Gastroesophageal sphincter (tissue), 4 donors: ENCODE measurements around the gene GNAO1. TPM values are rescaled to one million over a fixed set of nuclear protein-coding genes. Genes with fewer than 3 reads are reported as not detected.

ENCODE experiments used
- ATAC-seq: fragments of 150-250 bp; one replicate; pipeline ENCODE4 v1.9.1; 2016; ENCODE audit warnings: mild to moderate bottlenecking, moderate library complexity
- H3K27ac ChIP-seq, 4 donors: fragments of 200-600 bp; sonication (generic) in 3 of 4; 1 replicate in 3 of 4; 2 replicates in 1 of 4; pipeline ENCODE4 v1.5.1; 2016 to 2019
- H3K27me3 ChIP-seq: fragments of 200-600 bp; sonication (generic); one replicate; pipeline ENCODE4 v1.5.1; 2019
- H3K36me3 ChIP-seq, 2 donors: fragments of 200-600 bp; sonication (generic); one replicate each; pipeline ENCODE4 v1.5.1; 2019; ENCODE audit warnings: control low read depth in 1 of 2
- H3K4me1 ChIP-seq, 3 donors: fragments of 200-600 bp; sonication (generic); 1 replicate in 2 of 3; 2 replicates in 1 of 3; pipeline ENCODE4 v1.5.1; 2016 to 2019; ENCODE audit warnings: control low read depth in 2 of 3
- H3K4me3 ChIP-seq, 2 donors: fragments of 200-600 bp; sonication (generic); one replicate each; pipeline ENCODE4 v1.5.1; 2019; ENCODE audit warnings: mild to moderate bottlenecking in 1 of 2, moderate library complexity in 1 of 2
- H3K9me3 ChIP-seq, 3 donors: fragments of 200-600 bp; sonication (generic); one replicate each; pipeline ENCODE4 v1.5.1; 2017 to 2019; ENCODE audit warnings: control low read depth in 2 of 3
- EP300 ChIP-seq: sonication (generic); formaldehyde crosslinking; IDR thresholded peaks from one replicate; pipeline ENCODE4 v1.6.1; 2017; ENCODE audit warnings: antibody characterized with exemption, mild to moderate bottlenecking
- POLR2A ChIP-seq, 2 donors: fragments of 450-650 bp; IDR thresholded peaks; one replicate each; pipeline ENCODE4 v1.6.1; 2017; ENCODE audit warnings: antibody characterized with exemption in 2 of 2, mild to moderate bottlenecking in 2 of 2, moderate library complexity in 1 of 2
- POLR2AphosphoS5 ChIP-seq: sonication (generic); formaldehyde crosslinking; IDR thresholded peaks from one replicate; pipeline ENCODE4 v1.6.1; 2017; ENCODE audit warnings: antibody characterized with exemption
- WGBS, 2 donors: methylation state at CpG; one replicate each; pipeline ENCODE4 v1.1.5; 2018; ENCODE audit warnings: low coverage in 1 of 2; 5-methylcytosine and 5-hydroxymethylcytosine counted together
- total RNA-seq, 4 donors: library from RNA; depleted of rRNA; stranded (reverse); fragments of >200 nt; gene quantifications; one replicate each; pipeline ENCODE4 v1.1.0, GENCODE V29; 2016
- TF ChIP-seq, protein P1 (sequence below), 4 experiments: fragments of 200-600 bp in 2 of 4; fragments of 450-650 bp in 2 of 4; sonication (generic) in 1 of 4; IDR thresholded peaks; one replicate each; pipeline ENCODE4 v1.5.1; 2017 to 2019; ENCODE audit warnings: antibody characterized with exemption in 4 of 4, mild to moderate bottlenecking in 2 of 4, moderate library complexity in 2 of 4

GNAO1 gene
- total RNA-seq, 4 donors from 2014 or later, result 3.4 to 21.0 (median 11.0) TPM

GRCh38 chr16:56354016-56354415, 162.7 kb downstream of the GNAO1 start:
- Histone ChIP-seq H3K4me1 (peaks cover 0 to 18% (median 5%) of the 10 kb centered on the region in 3 donors), H3K9me3 (no peaks in the 10 kb centered on the region), H3K4me3 (no peak overlapping the region), H3K27ac (no peak overlapping the region), H3K27me3 (no peaks in the 10 kb centered on the region), H3K36me3 (no peaks in the 10 kb centered on the region)
- WGBS, 2 donors, result 78 to 84% methylated on average over 2 to 4 of the region's 7 CpGs
- TF ChIP-seq EP300, result no peak
- no peak for ATAC-seq

DNA sequence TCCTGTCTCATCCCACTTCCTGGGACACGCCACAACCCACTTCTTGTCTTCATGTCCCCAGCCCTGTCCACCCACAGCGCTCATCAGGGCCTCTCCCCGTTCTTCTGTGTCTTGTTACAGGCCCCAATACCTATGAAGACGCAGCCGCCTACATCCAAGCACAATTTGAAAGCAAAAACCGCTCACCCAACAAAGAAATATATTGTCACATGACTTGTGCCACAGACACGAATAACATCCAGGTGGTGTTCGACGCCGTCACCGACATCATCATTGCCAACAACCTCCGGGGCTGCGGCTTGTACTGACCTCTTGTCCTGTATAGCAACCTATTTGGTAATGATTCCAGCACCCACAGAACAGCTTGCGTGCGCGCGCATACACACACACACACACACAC, 163.5 kb downstream of the GNAO1 start:
- WGBS, 2 donors, result 96 to 98% methylated on average over 13 to 17 of the region's 17 CpGs
- no peaks in the 10 kb centered on the region for H3K27me3 ChIP-seq
- ATAC-seq, result no peak
- H3K4me1 ChIP-seq, result peaks cover 0 to 18% (median 5%) of the 10 kb centered on the region in 3 donors
- no peaks in the 10 kb centered on the region for H3K9me3 ChIP-seq
- no peak overlapping the region for H3K27ac ChIP-seq
- H3K36me3 ChIP-seq, result no peaks in the 10 kb centered on the region
- TF ChIP-seq EP300 (no peak), POLR2AphosphoS5 (no peak), POLR2A (IDR thresholded peaks at IDR 0.05) (no peak)
- TF ChIP-seq, protein P1, sequence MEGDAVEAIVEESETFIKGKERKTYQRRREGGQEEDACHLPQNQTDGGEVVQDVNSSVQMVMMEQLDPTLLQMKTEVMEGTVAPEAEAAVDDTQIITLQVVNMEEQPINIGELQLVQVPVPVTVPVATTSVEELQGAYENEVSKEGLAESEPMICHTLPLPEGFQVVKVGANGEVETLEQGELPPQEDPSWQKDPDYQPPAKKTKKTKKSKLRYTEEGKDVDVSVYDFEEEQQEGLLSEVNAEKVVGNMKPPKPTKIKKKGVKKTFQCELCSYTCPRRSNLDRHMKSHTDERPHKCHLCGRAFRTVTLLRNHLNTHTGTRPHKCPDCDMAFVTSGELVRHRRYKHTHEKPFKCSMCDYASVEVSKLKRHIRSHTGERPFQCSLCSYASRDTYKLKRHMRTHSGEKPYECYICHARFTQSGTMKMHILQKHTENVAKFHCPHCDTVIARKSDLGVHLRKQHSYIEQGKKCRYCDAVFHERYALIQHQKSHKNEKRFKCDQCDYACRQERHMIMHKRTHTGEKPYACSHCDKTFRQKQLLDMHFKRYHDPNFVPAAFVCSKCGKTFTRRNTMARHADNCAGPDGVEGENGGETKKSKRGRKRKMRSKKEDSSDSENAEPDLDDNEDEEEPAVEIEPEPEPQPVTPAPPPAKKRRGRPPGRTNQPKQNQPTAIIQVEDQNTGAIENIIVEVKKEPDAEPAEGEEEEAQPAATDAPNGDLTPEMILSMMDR (IDR thresholded peaks at IDR 0.05), result no peak
- H3K4me3 ChIP-seq, result no peak overlapping the region

GRCh38 chr16:56355221-56355620, 163.9 kb downstream of the GNAO1 start:
- no peaks in the 10 kb centered on the region for H3K9me3 ChIP-seq
- 88% methylated on average over 8 of the region's 9 CpGs; no CpG with 5 or more reads in 1 of the 2 donors for WGBS, 2 donors
- H3K27me3 ChIP-seq, result no peaks in the 10 kb centered on the region
- peaks cover 0 to under 1% of the 10 kb centered on the region in 2 donors for H3K36me3 ChIP-seq
- no peak for ATAC-seq
- no peak overlapping the region for H3K27ac ChIP-seq
- no peak overlapping the region for H3K4me3 ChIP-seq
- TF ChIP-seq POLR2AphosphoS5 (no peak), POLR2A (IDR thresholded peaks at IDR 0.05) (no peak), EP300 (no peak)
- TF ChIP-seq, protein P1 (IDR thresholded peaks at IDR 0.05), result no peak
- peaks cover 0 to 18% (median 5%) of the 10 kb centered on the region in 3 donors for H3K4me1 ChIP-seq

GRCh38 chr16:56355786-56356275, 164.5 kb downstream of the GNAO1 start:
- Histone ChIP-seq H3K4me1 (peaks cover 0 to 18% (median 5%) of the 10 kb centered on the region in 3 donors), H3K4me3 (peak overlapping the region in 1 of 2 donors; percentile 54), H3K9me3 (no peaks in the 10 kb centered on the region), H3K27ac (peak overlapping the region in 2 of 4 donors; percentile 74 to 75), H3K27me3 (no peaks in the 10 kb centered on the region), H3K36me3 (peaks cover 0 to 7% of the 10 kb centered on the region in 2 donors)
- TF ChIP-seq, protein P1 (IDR thresholded peaks at IDR 0.05), result no peak
- no peak for TF ChIP-seq POLR2AphosphoS5
- TF ChIP-seq EP300, result no peak
- TF ChIP-seq POLR2A (IDR thresholded peaks at IDR 0.05), result no peak
- 59 to 64% methylated on average over 4 to 9 of the region's 14 CpGs for WGBS, 2 donors
- no peak for ATAC-seq

- Histone ChIP-seq H3K36me3 (peaks cover 0 to 12% of the 10 kb centered on the region in 2 donors), H3K27ac (peak overlapping the region in 2 of 4 donors; percentile 74 to 75), H3K9me3 (no peaks in the 10 kb centered on the region), H3K27me3 (no peaks in the 10 kb centered on the region), H3K4me1 (peaks cover 0 to 18% (median 5%) of the 10 kb centered on the region in 3 donors), H3K4me3 (peak overlapping the region; percentile 46 to 54)
- TF ChIP-seq, protein P1 (IDR thresholded peaks at IDR 0.05), result peak in 3 of 4 experiments; percentile 72 to 91 (median 84)
- TF ChIP-seq EP300, result no peak
- peak; percentile 56 for TF ChIP-seq POLR2AphosphoS5
- no peak for TF ChIP-seq POLR2A (IDR thresholded peaks at IDR 0.05)
- peak; percentile 93 for ATAC-seq
- 1 to 2% methylated on average over 18 to 30 of the region's 33 CpGs for WGBS, 2 donors
These were observed 165.3 kb downstream of the GNAO1 start for GRCh38 chr16:56356276-56357240.
